Liver (tissue), 9 donors: ENCODE measurements around the gene NMNAT1. TPM values are rescaled to one million over a fixed set of nuclear protein-coding genes. Genes with fewer than 3 reads are reported as not detected.

Experiments
- DNase-seq: peaks from one replicate; pipeline ENCODE4 v3.0.0-alpha.2; 2017; ENCODE audit warnings: low spot score
- H3K27ac ChIP-seq, 2 donors: one replicate each; pipeline ENCODE4 v1.7.0; 2013; ENCODE audit warnings: inconsistent platforms in 2 of 2, low read length in 2 of 2, control low read depth in 1 of 2, low read depth in 1 of 2, mild to moderate bottlenecking in 1 of 2
- H3K27me3 ChIP-seq, 4 donors: one replicate each; pipeline versions ENCODE4 v1.6.1 to v1.7.0; 2013; ENCODE audit warnings: low read length in 3 of 4, inconsistent platforms in 1 of 4, mild to moderate bottlenecking in 1 of 4, moderate library complexity in 1 of 4; ENCODE audit not compliant: control insufficient read depth in 4 of 4, insufficient read depth in 4 of 4
- H3K36me3 ChIP-seq, 4 donors: one replicate each; pipeline versions ENCODE4 v1.6.1 to v1.7.0; 2013; ENCODE audit warnings: low read length in 3 of 4, mild to moderate bottlenecking in 3 of 4, low read depth in 1 of 4, moderate library complexity in 1 of 4; ENCODE audit not compliant: control insufficient read depth in 4 of 4, insufficient read depth in 3 of 4
- H3K4me1 ChIP-seq, 4 donors: one replicate each; pipeline versions ENCODE4 v1.6.1 to v1.7.0; 2013; ENCODE audit warnings: low read length in 3 of 4, mild to moderate bottlenecking in 3 of 4, moderate library complexity in 1 of 4; ENCODE audit not compliant: control insufficient read depth in 4 of 4, insufficient read depth in 4 of 4
- H3K4me3 ChIP-seq, 3 donors: one replicate each; pipeline versions ENCODE4 v1.6.1 to v1.7.0; 2013; ENCODE audit warnings: low read length in 3 of 3, control low read depth in 1 of 3, low read depth in 1 of 3, mild to moderate bottlenecking in 1 of 3
- H3K9ac ChIP-seq, 2 donors: one replicate each; pipeline ENCODE4 v1.7.0; 2013; ENCODE audit warnings: low read length in 2 of 2, mild to moderate bottlenecking in 2 of 2, moderate library complexity in 2 of 2, control low read depth in 1 of 2, low read depth in 1 of 2
- H3K9me3 ChIP-seq, 4 donors: one replicate each; pipeline versions ENCODE4 v1.6.1 to v1.7.0; 2013; ENCODE audit warnings: low read length in 3 of 4; ENCODE audit not compliant: control insufficient read depth in 4 of 4
- ATF3 ChIP-seq: IDR thresholded peaks from 2 replicates; pipeline ENCODE4 v1.6.1; 2016; ENCODE audit warnings: antibody characterized with exemption
- EGR1 ChIP-seq, 2 donors: IDR thresholded peaks; 2 replicates each; pipeline ENCODE4 v1.6.1; 2016 to 2018; ENCODE audit warnings: antibody characterized with exemption in 2 of 2, low read depth in 2 of 2
- FOXA1 ChIP-seq: IDR thresholded peaks from 2 replicates; pipeline ENCODE4 v1.6.1; 2016; ENCODE audit warnings: antibody characterized with exemption
- FOXA2 ChIP-seq: IDR thresholded peaks from 2 replicates; pipeline ENCODE4 v1.6.1; 2016; ENCODE audit warnings: antibody characterized with exemption
- GABPA ChIP-seq, 2 donors: IDR thresholded peaks in 1 of 2; conservative IDR thresholded peaks in 1 of 2; 2 replicates each; pipeline ENCODE4 v1.6.1; 2016; ENCODE audit warnings: antibody characterized with exemption in 2 of 2, mild to moderate bottlenecking in 1 of 2, moderate library complexity in 1 of 2
- HNF4A ChIP-seq, 2 donors: conservative IDR thresholded peaks; 2 replicates each; pipeline ENCODE4 v1.6.1; 2016; ENCODE audit warnings: antibody characterized with exemption in 2 of 2, mild to moderate bottlenecking in 2 of 2
- HNF4G ChIP-seq: IDR thresholded peaks from 2 replicates; pipeline ENCODE4 v1.6.1; 2016; ENCODE audit warnings: antibody characterized with exemption
- MAX ChIP-seq: IDR thresholded peaks from 2 replicates; pipeline ENCODE4 v1.6.1; 2016; ENCODE audit warnings: antibody characterized with exemption
- NR2F2 ChIP-seq: IDR thresholded peaks from 2 replicates; pipeline ENCODE4 v1.6.1; 2016; ENCODE audit warnings: antibody characterized with exemption
- RAD21 ChIP-seq, 2 donors: IDR thresholded peaks; 2 replicates each; pipeline ENCODE4 v1.6.1; 2016; ENCODE audit warnings: antibody characterized with exemption in 2 of 2, mild to moderate bottlenecking in 2 of 2
- RXRA ChIP-seq, 2 donors: IDR thresholded peaks; 2 replicates each; pipeline ENCODE4 v1.6.1; 2017 to 2018; ENCODE audit warnings: antibody characterized with exemption in 2 of 2, mild to moderate bottlenecking in 1 of 2
- SP1 ChIP-seq: IDR thresholded peaks from 2 replicates; pipeline ENCODE4 v1.6.1; 2018; ENCODE audit warnings: antibody characterized with exemption, mild to moderate bottlenecking
- TAF1 ChIP-seq: conservative IDR thresholded peaks from 2 replicates; pipeline ENCODE4 v1.6.1; 2016; ENCODE audit warnings: antibody characterized with exemption, mild to moderate bottlenecking
- YY1 ChIP-seq: IDR thresholded peaks from 2 replicates; pipeline ENCODE4 v1.6.1; 2016; ENCODE audit warnings: antibody characterized with exemption, mild to moderate bottlenecking
- ZBTB33 ChIP-seq: IDR thresholded peaks from 2 replicates; pipeline ENCODE4 v1.6.1; 2016; ENCODE audit warnings: antibody characterized with exemption
- WGBS: extraction: QIAGEN DNeasy Blood & Tissue Kit; methylation state at CpG from one replicate; pipeline ENCODE4 v1.1.7; 2013; 5-methylcytosine and 5-hydroxymethylcytosine counted together
- polyA plus RNA-seq, 2 donors: library from polyadenylated mRNA; stranded (reverse) in 1 of 2; unstranded in 1 of 2; fragments of 200-250 nt in 1 of 2; fragments of >200 nt in 1 of 2; fragmentation: Nextera tagmentation in 1 of 2; extraction: Ambion mirVana in 1 of 2; gene quantifications; one replicate each; pipeline versions ENCODE4 v1.2.1 to v1.2.3, GENCODE V29; 2013 to 2015
- total RNA-seq, 2 donors: library from RNA; depleted of rRNA; stranded (reverse); fragments of >200 nt; gene quantifications; one replicate each; pipeline ENCODE4 v1.2.3, GENCODE V29; 2014
- TF ChIP-seq, protein P1 (sequence below): IDR thresholded peaks from 2 replicates; pipeline ENCODE4 v1.6.1; 2016; ENCODE audit warnings: antibody characterized with exemption, mild to moderate bottlenecking
- donor health status: healthy.
- donor health status: healthy.
- donor health status: healthy.
- donor health status: healthy.
- donor health status: healthy.

NMNAT1 gene
- total and polyA plus RNA-seq, 4 donors: 5.2 to 7.4 (median 5.6) TPM

- Histone ChIP-seq H3K9me3 (no peaks in the 10 kb centered on the region), H3K9ac (no peak overlapping the region), H3K27me3 (no peaks in the 10 kb centered on the region), H3K36me3 (no peaks in the 10 kb centered on the region), H3K4me3 (no peak overlapping the region), H3K4me1 (peaks cover 9 to 31% (median 26%) of the 10 kb centered on the region in 4 donors), H3K27ac (no peak overlapping the region)
- DNase-seq: no peak
- no peak for TF ChIP-seq RXRA (IDR thresholded peaks at IDR 0.05)
- TF ChIP-seq EGR1 (IDR thresholded peaks at IDR 0.05; ENCODE audit: low read depth in 2 of 2): no peak
- no peak for TF ChIP-seq HNF4A (conservative IDR thresholded peaks at IDR 0.05)
- TF ChIP-seq YY1: no peak
- no peak for TF ChIP-seq RAD21 (IDR thresholded peaks at IDR 0.05)
- no peak for TF ChIP-seq MAX
- no peak for TF ChIP-seq FOXA2
- TF ChIP-seq HNF4G: no peak
- TF ChIP-seq ZBTB33: no peak
- TF ChIP-seq SP1: no peak
- TF ChIP-seq FOXA1: no peak
- TF ChIP-seq, protein P1, sequence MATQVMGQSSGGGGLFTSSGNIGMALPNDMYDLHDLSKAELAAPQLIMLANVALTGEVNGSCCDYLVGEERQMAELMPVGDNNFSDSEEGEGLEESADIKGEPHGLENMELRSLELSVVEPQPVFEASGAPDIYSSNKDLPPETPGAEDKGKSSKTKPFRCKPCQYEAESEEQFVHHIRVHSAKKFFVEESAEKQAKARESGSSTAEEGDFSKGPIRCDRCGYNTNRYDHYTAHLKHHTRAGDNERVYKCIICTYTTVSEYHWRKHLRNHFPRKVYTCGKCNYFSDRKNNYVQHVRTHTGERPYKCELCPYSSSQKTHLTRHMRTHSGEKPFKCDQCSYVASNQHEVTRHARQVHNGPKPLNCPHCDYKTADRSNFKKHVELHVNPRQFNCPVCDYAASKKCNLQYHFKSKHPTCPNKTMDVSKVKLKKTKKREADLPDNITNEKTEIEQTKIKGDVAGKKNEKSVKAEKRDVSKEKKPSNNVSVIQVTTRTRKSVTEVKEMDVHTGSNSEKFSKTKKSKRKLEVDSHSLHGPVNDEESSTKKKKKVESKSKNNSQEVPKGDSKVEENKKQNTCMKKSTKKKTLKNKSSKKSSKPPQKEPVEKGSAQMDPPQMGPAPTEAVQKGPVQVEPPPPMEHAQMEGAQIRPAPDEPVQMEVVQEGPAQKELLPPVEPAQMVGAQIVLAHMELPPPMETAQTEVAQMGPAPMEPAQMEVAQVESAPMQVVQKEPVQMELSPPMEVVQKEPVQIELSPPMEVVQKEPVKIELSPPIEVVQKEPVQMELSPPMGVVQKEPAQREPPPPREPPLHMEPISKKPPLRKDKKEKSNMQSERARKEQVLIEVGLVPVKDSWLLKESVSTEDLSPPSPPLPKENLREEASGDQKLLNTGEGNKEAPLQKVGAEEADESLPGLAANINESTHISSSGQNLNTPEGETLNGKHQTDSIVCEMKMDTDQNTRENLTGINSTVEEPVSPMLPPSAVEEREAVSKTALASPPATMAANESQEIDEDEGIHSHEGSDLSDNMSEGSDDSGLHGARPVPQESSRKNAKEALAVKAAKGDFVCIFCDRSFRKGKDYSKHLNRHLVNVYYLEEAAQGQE: no peak
- TF ChIP-seq NR2F2: no peak
- no peak for TF ChIP-seq ATF3
- WGBS: 93% methylated on average over 9 of the region's 9 CpGs
These were observed 39.3 kb upstream of the NMNAT1 start for GRCh38 chr1:9903801-9904527.

GRCh38 chr1:9904596-9904995 is 38.7 kb upstream of the NMNAT1 start:
- TF ChIP-seq ZBTB33: no peak
- TF ChIP-seq GABPA (IDR thresholded peaks at IDR 0.05 in 1 of 2, conservative IDR thresholded peaks at IDR 0.05 in 1 of 2): no peak
- no peak for TF ChIP-seq EGR1 (IDR thresholded peaks at IDR 0.05; ENCODE audit: low read depth in 2 of 2)
- TF ChIP-seq, protein P1: no peak
- TF ChIP-seq HNF4A (conservative IDR thresholded peaks at IDR 0.05): no peak
- TF ChIP-seq RAD21 (IDR thresholded peaks at IDR 0.05): no peak
- no peak for TF ChIP-seq TAF1
- no peak for TF ChIP-seq ATF3
- Histone ChIP-seq H3K36me3 (no peaks in the 10 kb centered on the region), H3K9me3 (no peaks in the 10 kb centered on the region), H3K27me3 (no peaks in the 10 kb centered on the region), H3K4me3 (no peak overlapping the region), H3K9ac (no peak overlapping the region), H3K4me1 (peaks cover 9 to 37% (median 31%) of the 10 kb centered on the region in 4 donors), H3K27ac (no peak overlapping the region)
- DNase-seq: no peak
- WGBS: 88% methylated on average over 3 of the region's 3 CpGs
